Activated T-helper 2 cell treated with anti-CD3 and anti-CD28 coated beads, Interferon-gamma antibody, Interleukin-2, Interleukin-4, amounts not matched to agents 10 μg/mL and 5 μg/mL and 100 μg/mL, durations not matched to agents 14 hours and 24 hours and 36 hours (primary cell): Measurements from ENCODE around the gene PIK3CB. TPM values are rescaled to one million over a fixed set of nuclear protein-coding genes. Genes with fewer than 3 reads are reported as not detected.
"Not testable (repeated sequence)": the region's sequence is repeated elsewhere in the genome, so short reads cannot be mapped to it uniquely, and the experiment has no call there.

Experiments used
- DNase-seq: peaks from one replicate; pipeline ENCODE4 v3.0.0; 2021; ENCODE audit warnings: low spot score
- H3K27ac Mint-ChIP-seq: one replicate; pipeline ENCODE4 v1.8.0; 2021; ENCODE audit warnings: mixed read lengths
- H3K27me3 Mint-ChIP-seq: one replicate; pipeline ENCODE4 v1.8.0; 2021; ENCODE audit warnings: low read depth, mixed read lengths
- H3K36me3 Mint-ChIP-seq: one replicate; pipeline ENCODE4 v1.8.0; 2021; ENCODE audit warnings: low read depth, mixed read lengths
- H3K4me1 Mint-ChIP-seq: one replicate; pipeline ENCODE4 v1.8.0; 2021; ENCODE audit warnings: low read depth, mixed read lengths
- H3K4me3 Mint-ChIP-seq: one replicate; pipeline ENCODE4 v1.8.0; 2021; ENCODE audit warnings: low read depth, mild to moderate bottlenecking, moderate library complexity, mixed read lengths
- H3K9me3 Mint-ChIP-seq: one replicate; pipeline ENCODE4 v1.8.0; 2021; ENCODE audit warnings: mixed read lengths
- intact Hi-C: fragments of 100-400 bp; cut with micrococcal nuclease; formaldehyde crosslinking; loops from one replicate; pipeline ENCODE4 v1.15.1; 2023
- total RNA-seq: library from RNA; stranded (reverse); gene quantifications from 2 replicates; pipeline ENCODE4 v1.2.3, GENCODE V29; 2022

PIK3CB gene
- total RNA-seq, 1 donor from 2014 or later, result 19.2 TPM

- H3K27me3 Mint-ChIP-seq, result no peaks in the 10 kb centered on the region
- peaks cover 12% of the 10 kb centered on the region for H3K36me3 Mint-ChIP-seq
- DNase-seq, result no peak
- intact Hi-C loops, result no loop called here
- no peaks in the 10 kb centered on the region for H3K9me3 Mint-ChIP-seq
- H3K4me1 Mint-ChIP-seq, result peaks cover 13% of the 10 kb centered on the region
- no peak overlapping the region for H3K27ac Mint-ChIP-seq
- no peak overlapping the region for H3K4me3 Mint-ChIP-seq
These were observed 48.8 kb downstream of the PIK3CB start for GRCh38 chr3:138785951-138786350.

GRCh38 chr3:138785362-138785857, 49.3 kb downstream of the PIK3CB start:
- H3K27ac Mint-ChIP-seq, H3K4me3 Mint-ChIP-seq, intact Hi-C loops, H3K9me3 Mint-ChIP-seq, H3K27me3 Mint-ChIP-seq, DNase-seq: not testable (repeated sequence)
- peaks cover 17% of the 10 kb centered on the region for H3K4me1 Mint-ChIP-seq
- H3K36me3 Mint-ChIP-seq, result peaks cover 12% of the 10 kb centered on the region

DNA sequence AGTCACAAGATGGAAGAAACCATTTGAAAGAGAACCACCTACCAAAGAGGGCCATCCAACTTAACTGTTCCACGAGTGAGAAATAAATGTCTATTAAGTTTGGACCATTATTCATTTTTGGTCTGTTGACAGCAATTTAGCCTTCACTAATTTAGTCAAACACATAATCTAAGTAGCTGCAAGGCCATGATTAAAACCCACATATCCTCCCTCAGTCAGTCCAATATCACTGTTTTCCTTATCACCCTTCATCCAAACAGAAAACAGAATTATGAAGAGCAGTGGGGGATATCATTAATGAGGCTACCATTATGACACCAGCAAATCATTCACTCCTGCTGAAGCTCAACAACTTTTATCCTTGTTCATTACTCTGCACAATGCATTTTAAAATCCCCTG, 52.0 kb downstream of the PIK3CB start:
- no peak overlapping the region for H3K27ac Mint-ChIP-seq

DNA sequence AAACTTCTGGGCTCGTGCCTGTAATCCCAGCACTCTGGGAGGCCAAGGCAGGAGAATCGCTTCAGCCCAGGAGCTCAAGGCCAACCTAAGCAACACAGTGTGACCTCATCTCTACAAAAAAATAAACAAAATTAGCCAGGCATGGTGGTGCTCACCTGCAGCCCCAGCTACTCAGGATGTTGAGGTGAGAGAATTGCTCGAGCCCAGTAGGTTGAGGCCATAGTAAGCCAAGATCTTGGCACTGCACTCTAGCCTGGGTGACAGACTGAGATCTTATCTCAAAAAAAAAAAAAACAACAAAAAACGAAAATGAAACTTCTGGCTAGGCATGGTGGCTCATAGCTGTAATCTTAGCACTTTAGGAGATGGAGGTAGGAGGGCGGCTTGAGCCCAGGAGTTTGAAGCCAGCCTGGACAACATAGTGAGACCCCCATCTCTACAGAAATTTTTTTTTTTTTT, 53.7 kb downstream of the PIK3CB start:
- no peak overlapping the region for H3K4me3 Mint-ChIP-seq
- peaks cover 17% of the 10 kb centered on the region for H3K4me1 Mint-ChIP-seq
- no peaks in the 10 kb centered on the region for H3K27me3 Mint-ChIP-seq
- intact Hi-C loops, result loop anchor here (1.0 to 5.0 kb wide), 3 partner anchors 18 to 189 kb away; partner anchors contain the start of genes CEP70 and PIK3CB
- no peaks in the 10 kb centered on the region for H3K9me3 Mint-ChIP-seq
- DNase-seq, result peak; percentile 65
- peak overlapping the region; percentile 42 for H3K27ac Mint-ChIP-seq
- H3K36me3 Mint-ChIP-seq, result peaks cover 13% of the 10 kb centered on the region

More for the DNA sequence above, 52.0 kb downstream of the PIK3CB start:
- H3K27me3 Mint-ChIP-seq, result no peaks in the 10 kb centered on the region
- H3K4me3 Mint-ChIP-seq, result no peak overlapping the region
- peaks cover 21% of the 10 kb centered on the region for H3K4me1 Mint-ChIP-seq
- peaks cover 16% of the 10 kb centered on the region for H3K36me3 Mint-ChIP-seq
- DNase-seq, result no peak
- intact Hi-C loops, result loop anchor here (5.0 kb wide), 1 partner anchor 190 kb away; the partner anchor contains the start of gene CEP70
- no peaks in the 10 kb centered on the region for H3K9me3 Mint-ChIP-seq

DNA sequence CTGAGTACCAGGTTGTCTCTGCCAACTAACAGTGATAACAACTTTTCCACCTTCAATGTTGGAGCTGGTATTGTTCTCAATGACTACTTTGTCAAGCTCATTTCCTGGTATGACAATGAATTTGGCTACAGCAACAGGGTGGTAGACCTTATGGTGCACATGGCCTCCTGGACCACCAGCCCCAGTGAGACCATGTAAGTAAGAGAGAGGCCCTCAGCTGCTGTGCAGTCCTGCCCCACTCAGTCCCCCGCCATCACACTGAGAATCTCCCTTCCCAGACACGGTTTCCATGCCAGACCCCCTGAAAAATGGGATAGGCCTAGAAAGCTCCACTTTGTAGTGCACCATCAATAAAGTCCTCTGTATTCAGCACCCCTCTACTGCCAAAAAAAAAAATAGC, 56.1 kb downstream of the PIK3CB start:
- H3K9me3 Mint-ChIP-seq, result no peaks in the 10 kb centered on the region
- H3K4me1 Mint-ChIP-seq, result peaks cover 26% of the 10 kb centered on the region
- H3K27me3 Mint-ChIP-seq, result no peaks in the 10 kb centered on the region
- intact Hi-C loops, result no loop called here
- no peak overlapping the region for H3K4me3 Mint-ChIP-seq
- H3K27ac Mint-ChIP-seq, result no peak overlapping the region
- H3K36me3 Mint-ChIP-seq, result peaks cover 14% of the 10 kb centered on the region
- no peak for DNase-seq

GRCh38 chr3:138776961-138777360, 57.8 kb downstream of the PIK3CB start:
- H3K4me1 Mint-ChIP-seq, result peaks cover 22% of the 10 kb centered on the region
- no peak overlapping the region for H3K4me3 Mint-ChIP-seq
- DNase-seq, result no peak
- peaks cover 12% of the 10 kb centered on the region for H3K36me3 Mint-ChIP-seq
- intact Hi-C loops, result no loop called here
- H3K27ac Mint-ChIP-seq, result no peak overlapping the region
- no peaks in the 10 kb centered on the region for H3K9me3 Mint-ChIP-seq
- H3K27me3 Mint-ChIP-seq, result no peaks in the 10 kb centered on the region

DNA sequence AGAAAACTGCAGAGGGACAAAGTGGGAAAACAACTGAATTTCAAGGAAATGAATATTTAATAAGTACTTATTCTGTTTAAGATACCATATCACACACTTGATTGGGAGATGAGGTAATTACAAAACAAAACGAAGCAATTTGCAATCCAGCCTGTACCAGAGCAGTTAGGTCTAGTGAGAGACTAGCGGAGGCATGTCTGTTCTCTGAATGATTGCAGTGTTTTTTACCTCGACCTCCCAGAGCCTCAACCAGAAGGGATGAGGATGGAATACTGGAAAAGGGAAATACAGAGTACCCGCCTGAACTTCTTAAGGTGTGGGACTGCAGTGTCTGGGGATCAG, 59.5 kb downstream of the PIK3CB start:
- no peak for DNase-seq
- H3K4me1 Mint-ChIP-seq, result peaks cover 14% of the 10 kb centered on the region
- no peak overlapping the region for H3K27ac Mint-ChIP-seq
- intact Hi-C loops, result no loop called here
- no peak overlapping the region for H3K4me3 Mint-ChIP-seq
- no peaks in the 10 kb centered on the region for H3K9me3 Mint-ChIP-seq
- no peaks in the 10 kb centered on the region for H3K27me3 Mint-ChIP-seq
- H3K36me3 Mint-ChIP-seq, result peaks cover 12% of the 10 kb centered on the region

DNA sequence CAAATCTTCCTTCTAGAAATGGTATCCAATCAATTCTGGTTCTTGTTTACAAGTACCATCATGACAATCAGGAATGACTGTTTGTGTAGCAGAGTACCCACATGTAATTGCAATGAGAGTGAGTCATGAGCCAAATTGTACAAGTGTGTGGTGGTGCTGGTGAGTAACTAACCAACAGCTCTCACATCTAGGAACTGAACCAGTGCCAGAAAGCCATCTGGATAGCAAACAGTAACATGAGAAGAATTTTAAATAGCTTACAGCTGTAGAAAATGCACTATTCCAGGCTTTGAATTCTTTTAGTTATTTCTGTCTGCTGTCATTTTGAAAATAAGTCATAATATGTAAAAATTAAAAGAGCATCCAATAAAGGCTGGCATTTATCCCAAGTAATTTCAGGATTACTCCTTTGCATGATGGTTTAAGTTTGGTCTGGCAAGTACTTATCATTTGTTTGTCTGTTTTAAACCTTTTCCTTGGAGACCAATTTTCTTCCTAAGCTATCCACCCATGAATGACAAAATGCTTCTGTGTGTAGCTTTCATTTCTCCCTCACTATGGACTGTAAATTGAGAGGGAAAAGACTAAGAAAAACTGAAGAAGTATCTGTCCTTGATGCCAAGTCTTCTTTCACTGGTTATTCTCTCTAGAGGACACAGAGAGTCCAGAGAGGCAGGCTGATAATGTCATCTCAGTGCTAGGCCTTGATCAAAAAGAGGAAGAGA, 60.0 kb downstream of the PIK3CB start:
- intact Hi-C loops, result no loop called here
- H3K27ac Mint-ChIP-seq, result no peak overlapping the region
- DNase-seq, result no peak
- peaks cover 14% of the 10 kb centered on the region for H3K4me1 Mint-ChIP-seq
- H3K27me3 Mint-ChIP-seq, result no peaks in the 10 kb centered on the region
- H3K36me3 Mint-ChIP-seq, result peaks cover 17% of the 10 kb centered on the region
- no peak overlapping the region for H3K4me3 Mint-ChIP-seq
- peaks cover 5% of the 10 kb centered on the region for H3K9me3 Mint-ChIP-seq

GRCh38 chr3:138771585-138771984, 63.1 kb downstream of the PIK3CB start:
- H3K27ac Mint-ChIP-seq, result no peak overlapping the region
- no peak overlapping the region for H3K4me3 Mint-ChIP-seq
- no peaks in the 10 kb centered on the region for H3K27me3 Mint-ChIP-seq
- H3K9me3 Mint-ChIP-seq, result peaks cover 20% of the 10 kb centered on the region
- H3K4me1 Mint-ChIP-seq, result peaks cover 9% of the 10 kb centered on the region
- DNase-seq, result no peak
- H3K36me3 Mint-ChIP-seq, result peaks cover 31% of the 10 kb centered on the region
- intact Hi-C loops, result no loop called here

- no peak for DNase-seq
- H3K27ac Mint-ChIP-seq, result no peak overlapping the region
- H3K4me1 Mint-ChIP-seq, result peaks cover 5% of the 10 kb centered on the region
- intact Hi-C loops, result no loop called here
- no peak overlapping the region for H3K4me3 Mint-ChIP-seq
- H3K9me3 Mint-ChIP-seq, result peaks cover 20% of the 10 kb centered on the region
- no peaks in the 10 kb centered on the region for H3K27me3 Mint-ChIP-seq
- peaks cover 34% of the 10 kb centered on the region for H3K36me3 Mint-ChIP-seq
These were observed 65.1 kb downstream of the PIK3CB start for GRCh38 chr3:138769616-138770015.

GRCh38 chr3:138768946-138769345, 65.8 kb downstream of the PIK3CB start:
- intact Hi-C loops, result no loop called here
- no peaks in the 10 kb centered on the region for H3K27me3 Mint-ChIP-seq
- DNase-seq, result no peak
- no peak overlapping the region for H3K4me3 Mint-ChIP-seq
- peaks cover 34% of the 10 kb centered on the region for H3K36me3 Mint-ChIP-seq
- peaks cover 3% of the 10 kb centered on the region for H3K4me1 Mint-ChIP-seq
- H3K9me3 Mint-ChIP-seq, result peaks cover 20% of the 10 kb centered on the region
- H3K27ac Mint-ChIP-seq, result no peak overlapping the region

- Mint-ChIP-seq H3K9me3 (peaks cover 20% of the 10 kb centered on the region), H3K27me3 (no peaks in the 10 kb centered on the region), H3K27ac (no peak overlapping the region), H3K4me1 (peaks cover 3% of the 10 kb centered on the region), H3K4me3 (no peak overlapping the region), H3K36me3 (peaks cover 31% of the 10 kb centered on the region)
- intact Hi-C loops, result no loop called here
- no peak for DNase-seq
These were observed 66.6 kb downstream of the PIK3CB start for GRCh38 chr3:138768125-138768524.

DNA sequence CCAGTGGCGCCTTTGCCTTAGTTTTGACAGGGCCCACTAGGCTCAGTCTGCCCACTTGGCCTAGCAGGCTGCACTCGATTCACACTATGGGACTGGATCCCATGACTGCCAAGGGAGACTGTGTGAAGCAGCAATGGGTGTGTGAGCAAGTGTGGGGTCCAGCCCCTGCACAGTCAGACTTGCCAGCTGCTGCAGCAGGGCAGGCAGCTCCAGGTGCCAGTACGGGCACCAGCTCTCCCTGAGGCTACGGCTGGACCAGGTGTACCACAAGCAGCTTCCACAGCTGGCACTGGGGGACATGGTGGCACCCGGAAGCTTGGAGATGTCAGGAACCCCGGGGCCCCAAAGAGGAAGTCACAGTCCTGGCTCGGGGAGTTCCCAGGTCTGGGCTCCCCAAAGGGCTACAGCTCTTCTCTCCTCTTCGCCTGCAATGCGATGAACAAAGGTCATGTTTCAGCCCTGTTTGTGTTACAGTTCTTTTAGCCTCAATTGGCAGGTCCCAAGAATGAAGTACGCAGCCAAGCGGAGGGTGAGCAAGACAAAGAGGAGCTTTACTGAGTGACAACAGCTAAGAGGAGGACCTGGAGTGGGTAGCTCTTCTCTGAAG, 67.1 kb downstream of the PIK3CB start:
- peaks cover 31% of the 10 kb centered on the region for H3K36me3 Mint-ChIP-seq
- H3K9me3 Mint-ChIP-seq, result peaks cover 20% of the 10 kb centered on the region
- no peaks in the 10 kb centered on the region for H3K27me3 Mint-ChIP-seq
- peaks cover 3% of the 10 kb centered on the region for H3K4me1 Mint-ChIP-seq
- no peak overlapping the region for H3K27ac Mint-ChIP-seq
- intact Hi-C loops, result no loop called here
- no peak overlapping the region for H3K4me3 Mint-ChIP-seq
- no peak for DNase-seq
